K562 (cell line): ENCODE data around the gene DGKZ. TPM values are rescaled to one million over a fixed set of nuclear protein-coding genes. Genes with fewer than 3 reads are reported as not detected.
A peak's percentile ranks its signal among the peaks of the same experiment; 100 is the strongest.

Experiments
- ASH1L ChIP-seq: fragments of 450-650 bp; IDR thresholded peaks from 2 replicates; pipeline ENCODE4 v1.6.1; 2018; ENCODE audit warnings: borderline replicate concordance, mild to moderate bottlenecking, low read depth; ENCODE audit not compliant: partially characterized antibody
- BHLHE40 ChIP-seq: IDR thresholded peaks from 2 replicates; pipeline ENCODE4 v1.6.1; 2011; ENCODE audit warnings: low read length, improper control_type of control experiment
- CCAR2 ChIP-seq: fragments of 200-400 bp; formaldehyde crosslinking; IDR thresholded peaks from 2 replicates; pipeline ENCODE4 v1.6.1; 2017; ENCODE audit warnings: mild to moderate bottlenecking, low read depth, low read length
- DACH1 ChIP-seq: fragments of 450-650 bp; IDR thresholded peaks from 2 replicates; pipeline ENCODE4 v1.6.1; 2018; ENCODE audit not compliant: partially characterized antibody
- DMBX1 ChIP-seq: fragments of 250-450 bp; sonication (Bioruptor Pico); IDR thresholded peaks from 2 replicates; pipeline ENCODE4 v1.8.0; 2022; ENCODE audit warnings: inconsistent platforms, mild to moderate bottlenecking, moderate library complexity, borderline replicate concordance
- ESRRA ChIP-seq: fragments of 450-650 bp; IDR thresholded peaks from 2 replicates; pipeline ENCODE4 v1.6.1; 2014; ENCODE audit warnings: low read depth, mild to moderate bottlenecking, moderate library complexity, borderline replicate concordance
- FOXJ3 ChIP-seq: sonication (generic); formaldehyde crosslinking; IDR thresholded peaks from 2 replicates; pipeline ENCODE4 v1.4.0; 2020; ENCODE audit warnings: mild to moderate bottlenecking, missing genetic modification reagents
- FOXO4 ChIP-seq: fragments of 450-650 bp; formaldehyde crosslinking; IDR thresholded peaks from 2 replicates; pipeline ENCODE4 v1.4.0; 2020; ENCODE audit warnings: mild to moderate bottlenecking, moderate library complexity
- GABPA ChIP-seq: fragments of 200-800 bp; sonication (Bioruptor generic); conservative IDR thresholded peaks from 2 replicates; pipeline ENCODE4 v1.6.1; 2016; ENCODE audit warnings: low read depth, missing genetic modification characterization, missing compliant biosample characterization
- GABPB1 ChIP-seq: sonication (generic); formaldehyde crosslinking; IDR thresholded peaks from 2 replicates; pipeline ENCODE4 v1.8.0; 2022; ENCODE audit warnings: mild to moderate bottlenecking, missing genetic modification reagents
- GTF2A2 ChIP-seq: IDR thresholded peaks from 2 replicates; pipeline ENCODE4 v1.6.1; 2016; ENCODE audit warnings: mild to moderate bottlenecking, missing genetic modification characterization, missing compliant biosample characterization
- MXI1 ChIP-seq: IDR thresholded peaks from 2 replicates; pipeline ENCODE4 v1.6.1; 2011; ENCODE audit warnings: low read depth, mild to moderate bottlenecking, improper control_type of control experiment, low read length
- PBX2 ChIP-seq, 2 experiments: IDR thresholded peaks in 1 of 2; conservative IDR thresholded peaks in 1 of 2; 2 replicates each; pipeline ENCODE4 v1.6.1; 2016; ENCODE audit warnings: low read depth in 2 of 2, mild to moderate bottlenecking in 1 of 2, missing compliant biosample characterization in 1 of 2, missing genetic modification characterization in 1 of 2, moderate library complexity in 1 of 2
- POLR2A ChIP-seq: fragments of 450-650 bp; conservative IDR thresholded peaks from 2 replicates; pipeline ENCODE4 v1.6.1; 2016
- RBM39 ChIP-seq: fragments of 200-400 bp; formaldehyde crosslinking; optimal IDR thresholded peaks from 2 replicates; pipeline ENCODE3; 2018; ENCODE audit warnings: low read depth, low read length
- ZC3H11A ChIP-seq: IDR thresholded peaks from 2 replicates; pipeline ENCODE4 v1.6.1; 2012; ENCODE audit warnings: low read depth, low read length, improper control_type of control experiment
- ZNF280A ChIP-seq: fragments of 450-650 bp; IDR thresholded peaks from 2 replicates; pipeline ENCODE4 v1.6.1; 2018; ENCODE audit warnings: mild to moderate bottlenecking, low read depth; ENCODE audit not compliant: partially characterized antibody
- polyA plus RNA-seq, 8 experiments: library from polyadenylated mRNA; depleted of rRNA in 4 of 8; stranded (reverse) in 5 of 8; unstranded in 3 of 8; fragments of >200 nt; fragmentation: Nextera tagmentation in 2 of 8; fragmentation: Illumina TruSeq in 1 of 8; extraction: Ambion mirVana in 2 of 8; extraction: Trizol in 1 of 8; gene quantifications; 2 replicates each; pipeline versions ENCODE4 v1.2.1 to v1.2.3, GENCODE V29; 2011 to 2014; ENCODE audit warnings: inconsistent platforms in 1 of 8, missing spikeins in 1 of 8
- total RNA-seq, 7 experiments: library from RNA; depleted of rRNA in 6 of 7; stranded (reverse); fragments of >200 nt in 6 of 7; fragmentation: Illumina TruSeq in 2 of 7; extraction: Trizol in 2 of 7; gene quantifications; 2 replicates each; pipeline versions ENCODE4 v1.2.1 to v1.2.3, GENCODE V29; 2011 to 2021; ENCODE audit warnings: low replicate concordance in 1 of 7

The DGKZ gene
- total and polyA plus RNA-seq, 9 of the 15 experiments (the other 6 are each of a cell fraction or from before 2014, with no cell fraction given), result 0.51 to 100 (median 44.2) TPM

GRCh38 chr11:46392421-46393230, 45.4 kb downstream of the DGKZ start (continued):
- peak; percentile 37; the same call in 1 of the 2 replicates for TF ChIP-seq ESRRA
- peak; percentile 86 for TF ChIP-seq BHLHE40
- TF ChIP-seq DACH1, result no peak
- peak; percentile 79; the same call in 1 of the 2 replicates for TF ChIP-seq DMBX1
- no peak for TF ChIP-seq RBM39
- TF ChIP-seq ZC3H11A, result no peak
- TF ChIP-seq PBX2 (CRISPR knock-in tag; IDR thresholded peaks at IDR 0.05; ENCODE audit: low read depth), result peak; percentile 16; the same call in 1 of the 2 replicates
- TF ChIP-seq PBX2 (tag; conservative IDR thresholded peaks at IDR 0.05; ENCODE audit: low read depth), result no peak
- no peak for TF ChIP-seq ZNF280A
- 0 out of 2 replicates have a peak, but pooled peaks have one; percentile 29 for TF ChIP-seq POLR2A
- TF ChIP-seq FOXJ3 (CRISPR knock-in tag), result no peak
- peak; percentile 89 for TF ChIP-seq MXI1
- peak; percentile 87 for TF ChIP-seq GABPB1
- TF ChIP-seq GABPA, result no peak; the same call in 1 of the 2 replicates
- TF ChIP-seq ASH1L, result no peak
- no peak for TF ChIP-seq CCAR2
- no peak for TF ChIP-seq FOXO4 (CRISPR knock-in tag)
- TF ChIP-seq GTF2A2, result no peak
